K562 (cell line): Measurements from ENCODE around the gene TBCC. TPM values are rescaled to one million over a fixed set of nuclear protein-coding genes. Genes with fewer than 3 reads are reported as not detected.
A peak's percentile ranks its signal among the peaks of the same experiment; 100 is the strongest.

ENCODE experiments used
- ATAC-seq: fragments of 200-7000 bp; cut with Tn5 transposase; 3 replicates; pipeline ENCODE4 v1.9.1; 2020; ENCODE audit warnings: moderate library complexity
- BruUV-seq: library from RNA; stranded (reverse); fragments of 400-500 nt; replicated peaks from 2 replicates; lab custom pipeline; 2021; lab: Mats Ljungman, UMichigan
- CTCF ChIA-PET: fragments of 300-600 bp; formaldehyde crosslinking; extraction: SDS; loops from one replicate; lab custom pipeline; 2021; ENCODE audit warnings: low intra/inter-chr PET ratio; lab: Yijun Ruan, JAX
- POLR2A ChIA-PET: fragments of 300-600, 350-650 bp; sonication (Branson Sonifier 250); formaldehyde crosslinking; extraction: SDS; loops from one replicate; lab custom pipeline; 2021; ENCODE audit warnings: antibody characterized with exemption, inconsistent platforms; lab: Yijun Ruan, JAX
- DNase-seq, 4 experiments: peaks; one replicate each; pipeline versions ENCODE4 v3.0.0 to v3.0.0-alpha.2; 2011 to 2018; ENCODE audit warnings: low spot score in 3 of 4, mixed read lengths in 3 of 4; ENCODE audit errors: extremely low read depth in 1 of 4
- FAIRE-seq: peaks from 2 replicates; lab custom pipeline; 2011; peaks lifted over from hg19 to GRCh38; lab: Jason Lieb, UNC
- H2AFZ ChIP-seq: 2 replicates; pipeline ENCODE4 v1.6.0; 2011; ENCODE audit warnings: low read depth, low read length, control low read depth, inconsistent platforms
- H3K27ac ChIP-seq: fragments of 200-600 bp; 3 replicates; pipeline ENCODE4 v1.8.0; 2011; ENCODE audit warnings: low read depth, mild to moderate bottlenecking, control low read depth, inconsistent platforms, low read length, moderate library complexity, mixed read lengths; ENCODE audit errors: extremely low read depth
- H3K27me3 ChIP-seq, 2 experiments: fragments of 300-600 bp in 1 of 2; 2 replicates in 1 of 2; 3 replicates in 1 of 2; pipeline versions ENCODE4 v1.6.0 to v1.8.0; 2011; ENCODE audit warnings: inconsistent platforms in 2 of 2, low read length in 2 of 2, mild to moderate bottlenecking in 1 of 2, mixed read lengths in 1 of 2, moderate library complexity in 1 of 2; ENCODE audit not compliant: control insufficient read depth in 2 of 2, insufficient read depth in 2 of 2
- H3K36me3 ChIP-seq: fragments of 300-600 bp; 3 replicates; pipeline ENCODE4 v1.8.0; 2011; ENCODE audit warnings: mild to moderate bottlenecking, low read length, inconsistent platforms; ENCODE audit not compliant: control insufficient read depth, insufficient read depth
- H3K4me1 ChIP-seq, 2 experiments: fragments of 200-600 bp in 1 of 2; replicated peaks in 1 of 2; 2 replicates in 1 of 2; 3 replicates in 1 of 2; pipeline versions ENCODE4 v1.5.1 to v1.8.0; 2011; ENCODE audit warnings: inconsistent platforms in 2 of 2, low read length in 2 of 2, mild to moderate bottlenecking in 1 of 2, mixed read lengths in 1 of 2, moderate library complexity in 1 of 2; ENCODE audit not compliant: control insufficient read depth in 2 of 2, insufficient read depth in 2 of 2
- H3K4me2 ChIP-seq: 2 replicates; pipeline ENCODE4 v1.6.1; 2011; ENCODE audit warnings: low read length, control low read depth, inconsistent platforms, mixed read lengths; ENCODE audit not compliant: insufficient read depth
- H3K4me3 ChIP-seq: fragments of 200-600 bp; sonication (generic), shearing (Covaris generic); 2 replicates; pipeline ENCODE4 v1.5.1; 2016; ENCODE audit warnings: control low read depth, inconsistent platforms
- H3K79me2 ChIP-seq: fragments of 200-600 bp; 3 replicates; pipeline ENCODE4 v1.8.0; 2011; ENCODE audit warnings: low read length, inconsistent platforms; ENCODE audit not compliant: control insufficient read depth, insufficient read depth
- H3K9ac ChIP-seq, 2 experiments: 2 replicates each; pipeline versions ENCODE4 v1.6.0 to v1.6.1; 2011; ENCODE audit warnings: low read depth in 2 of 2, low read length in 2 of 2, control low read depth in 1 of 2, inconsistent platforms in 1 of 2, mild to moderate bottlenecking in 1 of 2, mixed read lengths in 1 of 2; ENCODE audit not compliant: insufficient read depth in 1 of 2
- H3K9me1 ChIP-seq: one replicate; pipeline ENCODE4 v1.6.0; 2011; ENCODE audit warnings: inconsistent platforms, mild to moderate bottlenecking, low read length, moderate library complexity; ENCODE audit not compliant: control insufficient read depth, insufficient read depth
- H3K9me3 ChIP-seq: replicated peaks from 2 replicates; pipeline ENCODE4 v1.5.1; 2011; ENCODE audit warnings: low read depth, low read length, inconsistent platforms; ENCODE audit not compliant: control insufficient read depth, insufficient read depth
- H4K20me1 ChIP-seq: replicated peaks from 2 replicates; pipeline ENCODE4 v1.6.1; 2011; ENCODE audit warnings: low read length, inconsistent platforms, mixed read lengths; ENCODE audit not compliant: control insufficient read depth, insufficient read depth
- BACH1 ChIP-seq: fragments of 200-800 bp; sonication (Bioruptor generic); IDR thresholded peaks from 2 replicates; pipeline ENCODE4 v1.6.1; 2016; ENCODE audit warnings: missing genetic modification characterization, missing compliant biosample characterization
- CBX5 ChIP-seq: IDR thresholded peaks from 2 replicates; pipeline ENCODE4 v1.6.1; 2014; ENCODE audit warnings: low read depth, borderline replicate concordance
- DDX20 ChIP-seq: fragments of 450-650 bp; IDR thresholded peaks from 2 replicates; pipeline ENCODE4 v1.6.1; 2016; ENCODE audit warnings: missing genetic modification characterization, low read depth, mild to moderate bottlenecking, missing compliant biosample characterization, moderate library complexity
- ERF ChIP-seq: fragments of 450-650 bp; formaldehyde crosslinking; IDR thresholded peaks from 2 replicates; pipeline ENCODE4 v1.4.0; 2020; ENCODE audit warnings: mild to moderate bottlenecking, mixed read lengths
- FOXA3 ChIP-seq, 2 experiments: fragments of 450-650 bp in 1 of 2; sonication (generic) in 1 of 2; formaldehyde crosslinking; IDR thresholded peaks in 1 of 2; conservative IDR thresholded peaks in 1 of 2; 2 replicates each; pipeline versions ENCODE4 v1.4.0 to v1.8.0; 2020 to 2022; ENCODE audit warnings: mild to moderate bottlenecking in 2 of 2, missing genetic modification reagents in 1 of 2
- FOXJ3 ChIP-seq: sonication (generic); formaldehyde crosslinking; IDR thresholded peaks from 2 replicates; pipeline ENCODE4 v1.4.0; 2020; ENCODE audit warnings: mild to moderate bottlenecking, missing genetic modification reagents
- FOXK2 ChIP-seq, 2 experiments: fragments of 450-650 bp; IDR thresholded peaks in 1 of 2; conservative IDR thresholded peaks in 1 of 2; 2 replicates each; pipeline ENCODE4 v1.6.1; 2016; ENCODE audit warnings: low read depth in 2 of 2, mild to moderate bottlenecking in 1 of 2
- HLTF ChIP-seq: fragments of 450-650 bp; IDR thresholded peaks from 2 replicates; pipeline ENCODE4 v1.6.1; 2016
- MAFF ChIP-seq: IDR thresholded peaks from 2 replicates; pipeline ENCODE4 v1.6.1; 2012; ENCODE audit warnings: low read length, improper control_type of control experiment
- NONO ChIP-seq, 2 experiments: fragments of 200-400 bp in 1 of 2; fragments of 450-650 bp in 1 of 2; formaldehyde crosslinking in 1 of 2; IDR thresholded peaks; 2 replicates each; pipeline ENCODE4 v1.6.1; 2017; ENCODE audit warnings: low read depth in 2 of 2, mild to moderate bottlenecking in 2 of 2, moderate library complexity in 2 of 2, low read length in 1 of 2
- RFX1 ChIP-seq: fragments of 450-650 bp; IDR thresholded peaks from 2 replicates; pipeline ENCODE4 v1.6.1; 2016; ENCODE audit warnings: mild to moderate bottlenecking, moderate library complexity
- SMARCE1 ChIP-seq: fragments of 450-650 bp; IDR thresholded peaks from 2 replicates; pipeline ENCODE4 v1.7.1; 2016; ENCODE audit warnings: mild to moderate bottlenecking
- TRIM28 ChIP-seq: fragments of 450-650 bp; IDR thresholded peaks from 2 replicates; pipeline ENCODE4 v1.6.1; 2017
- ZNF212 ChIP-seq: fragments of 450-650 bp; formaldehyde crosslinking; IDR thresholded peaks from 2 replicates; pipeline ENCODE4 v1.4.0; 2020; ENCODE audit warnings: mild to moderate bottlenecking
- ZNF280A ChIP-seq: fragments of 450-650 bp; IDR thresholded peaks from 2 replicates; pipeline ENCODE4 v1.6.1; 2018; ENCODE audit warnings: mild to moderate bottlenecking, low read depth; ENCODE audit not compliant: partially characterized antibody
- ZNF449 ChIP-seq: fragments of 250-450 bp; sonication (Bioruptor Pico); IDR thresholded peaks from 2 replicates; pipeline ENCODE4 v1.8.0; 2022; ENCODE audit warnings: moderate library complexity, mild to moderate bottlenecking, inconsistent platforms
- ZNF639 ChIP-seq, 2 experiments: fragments of 200-800 bp in 1 of 2; sonication (Bioruptor generic) in 1 of 2; sonication (generic) in 1 of 2; formaldehyde crosslinking in 1 of 2; IDR thresholded peaks in 1 of 2; conservative IDR thresholded peaks in 1 of 2; 2 replicates each; pipeline versions ENCODE4 v1.5.0 to v1.6.1; 2016 to 2020; ENCODE audit warnings: missing compliant biosample characterization in 1 of 2, missing genetic modification characterization in 1 of 2, missing genetic modification reagents in 1 of 2
- WGBS: fragments of 100-300 bp; shearing (Covaris generic); methylation state at CpG from one replicate; pipeline ENCODE4 v1.1.6; 2016; ENCODE audit warnings: low coverage, mixed read lengths; ENCODE audit not compliant: insufficient coverage; ENCODE audit errors: missing lambda C conversion rate; 5-methylcytosine and 5-hydroxymethylcytosine counted together
- in situ Hi-C: fragments of 300-500 bp; cut with MboI; formaldehyde crosslinking; loops from 4 replicates; pipeline ENCODE4 v1.15.0; 2018; ENCODE audit warnings: inconsistent platforms, mixed read lengths
- intact Hi-C: fragments of 100-400 bp; cut with micrococcal nuclease; formaldehyde crosslinking; loops from 2 replicates; pipeline ENCODE4 v1.14.2; 2022
- polyA plus RNA-seq, 8 experiments: library from polyadenylated mRNA; depleted of rRNA in 4 of 8; stranded (reverse) in 5 of 8; unstranded in 3 of 8; fragments of >200 nt; fragmentation: Nextera tagmentation in 2 of 8; fragmentation: Illumina TruSeq in 1 of 8; extraction: Ambion mirVana in 2 of 8; extraction: Trizol in 1 of 8; gene quantifications; 2 replicates each; pipeline versions ENCODE4 v1.2.1 to v1.2.3, GENCODE V29; 2011 to 2014; ENCODE audit warnings: inconsistent platforms in 1 of 8, missing spikeins in 1 of 8
- total RNA-seq, 7 experiments: library from RNA; depleted of rRNA in 6 of 7; stranded (reverse); fragments of >200 nt in 6 of 7; fragmentation: Illumina TruSeq in 2 of 7; extraction: Trizol in 2 of 7; gene quantifications; 2 replicates each; pipeline versions ENCODE4 v1.2.1 to v1.2.3, GENCODE V29; 2011 to 2021; ENCODE audit warnings: low replicate concordance in 1 of 7

The TBCC gene
- total and polyA plus RNA-seq, 9 of the 15 experiments (the other 6 are each of a cell fraction or from before 2014, with no cell fraction given): 2.8 to 34.1 (median 23.3) TPM

- no peak for TF ChIP-seq ZNF449
- no peak for TF ChIP-seq BACH1 (tag)
- peak; percentile 93 for TF ChIP-seq HLTF
- peak; percentile 87 for TF ChIP-seq TRIM28
- peak; percentile 60; the same call in 1 of the 2 replicates for TF ChIP-seq CBX5
- peak; percentile 80 for TF ChIP-seq ZNF280A
- no peak for TF ChIP-seq NONO (IDR thresholded peaks at IDR 0.05; ENCODE audit: low read depth in 2 of 2, low read length in 1 of 2)
Measured at GRCh38 chr6:42711930-42712329, 34.0 kb downstream of the TBCC start (continued).

- Histone ChIP-seq H3K36me3 (no peaks in the 10 kb centered on the region), H3K79me2 (no peaks in the 10 kb centered on the region), H3K9ac (no peak overlapping the region), H3K9me1 (no peaks in the 10 kb centered on the region), H4K20me1 (no peaks in the 10 kb centered on the region), H3K4me1 (peaks cover 5 to 7% of the 10 kb centered on the region in 2 experiments; a peak in 3 of 5 replicates), H3K27me3 (no peaks in the 10 kb centered on the region; a peak in 1 of 5 replicates), H3K4me2 (no peak overlapping the region), H2AFZ (peak overlapping the region; percentile 51; the same call in 1 of the 2 replicates), H3K27ac (no peak overlapping the region), H3K9me3 (peaks cover 8% of the 10 kb centered on the region), H3K4me3 (no peak overlapping the region)
- POLR2A ChIA-PET: no interaction called here
- peak; percentile 78 for FAIRE-seq
- in situ Hi-C loops (no loop called here), intact Hi-C loops (no loop called here)
- BruUV-seq: no TSS peak
- 11% methylated on average over 9 of the region's 9 CpGs for WGBS
- DNase-seq: peak in 1 of 4 experiments; percentile 38
- peak; percentile 58 for ATAC-seq
- CTCF ChIA-PET: no interaction called here
- peak; percentile 79 to 97 for TF ChIP-seq FOXA3 (CRISPR knock-in tag; conservative IDR thresholded peaks at IDR 0.05 in 1 of 2, IDR thresholded peaks at IDR 0.05 in 1 of 2)
- peak; percentile 41; the same call in 1 of the 2 replicates for TF ChIP-seq RFX1
- TF ChIP-seq MAFF: no peak
- TF ChIP-seq DDX20 (tag): no peak
- TF ChIP-seq SMARCE1: 0 out of 2 replicates have a peak, but pooled peaks have one; percentile 29
- no peak for TF ChIP-seq ZNF212
- no peak for TF ChIP-seq ZNF639 (CRISPR knock-in tag; conservative IDR thresholded peaks at IDR 0.05 in 1 of 2, IDR thresholded peaks at IDR 0.05 in 1 of 2)
- 0 out of 4 replicates have a peak, but pooled peaks of 1 of the 2 experiments have one; percentile 22 for TF ChIP-seq FOXK2 (conservative IDR thresholded peaks at IDR 0.05 in 1 of 2, IDR thresholded peaks at IDR 0.05 in 1 of 2; ENCODE audit: low read depth in 2 of 2)
- no peak for TF ChIP-seq ERF (CRISPR knock-in tag)
- TF ChIP-seq FOXJ3 (CRISPR knock-in tag): no peak
Measured at GRCh38 chr6:42710316-42710715, 35.6 kb downstream of the TBCC start.
